NB4 (cell line): ENCODE measurements around the gene ANKFN1.

ENCODE experiments used
- CTCF ChIP-seq: IDR thresholded peaks from one replicate; pipeline ENCODE4 v1.5.1; 2012; ENCODE audit warnings: low read depth, low read length
- POLR2A ChIP-seq: IDR thresholded peaks from 2 replicates; pipeline ENCODE4 v1.6.1; 2011; ENCODE audit warnings: mild to moderate bottlenecking; ENCODE audit not compliant: insufficient read length; ENCODE audit errors: extremely low read depth

- no peak for TF ChIP-seq POLR2A
- TF ChIP-seq CTCF = no peak
Observed at GRCh38 chr17:56130026-56130425, 23.2 kb upstream of the ANKFN1 start.
